Fibroblast of lung (primary cell): Measurements from ENCODE around the gene ISYNA1.

Source experiments
- EZH2 ChIP-seq: IDR thresholded peaks from 2 replicates; pipeline ENCODE4 v1.5.1; 2012; ENCODE audit warnings: low read length, control low read depth, mild to moderate bottlenecking; ENCODE audit errors: missing control alignments
- TF ChIP-seq, protein P1 (sequence below), 2 donors: IDR thresholded peaks in 1 of 2; conservative IDR thresholded peaks in 1 of 2; 1 replicate in 1 of 2; 2 replicates in 1 of 2; pipeline ENCODE4 v1.5.1; 2011 to 2012; ENCODE audit warnings: low read length in 2 of 2, control low read depth in 1 of 2, inconsistent platforms in 1 of 2, low read depth in 1 of 2, mild to moderate bottlenecking in 1 of 2

DNA sequence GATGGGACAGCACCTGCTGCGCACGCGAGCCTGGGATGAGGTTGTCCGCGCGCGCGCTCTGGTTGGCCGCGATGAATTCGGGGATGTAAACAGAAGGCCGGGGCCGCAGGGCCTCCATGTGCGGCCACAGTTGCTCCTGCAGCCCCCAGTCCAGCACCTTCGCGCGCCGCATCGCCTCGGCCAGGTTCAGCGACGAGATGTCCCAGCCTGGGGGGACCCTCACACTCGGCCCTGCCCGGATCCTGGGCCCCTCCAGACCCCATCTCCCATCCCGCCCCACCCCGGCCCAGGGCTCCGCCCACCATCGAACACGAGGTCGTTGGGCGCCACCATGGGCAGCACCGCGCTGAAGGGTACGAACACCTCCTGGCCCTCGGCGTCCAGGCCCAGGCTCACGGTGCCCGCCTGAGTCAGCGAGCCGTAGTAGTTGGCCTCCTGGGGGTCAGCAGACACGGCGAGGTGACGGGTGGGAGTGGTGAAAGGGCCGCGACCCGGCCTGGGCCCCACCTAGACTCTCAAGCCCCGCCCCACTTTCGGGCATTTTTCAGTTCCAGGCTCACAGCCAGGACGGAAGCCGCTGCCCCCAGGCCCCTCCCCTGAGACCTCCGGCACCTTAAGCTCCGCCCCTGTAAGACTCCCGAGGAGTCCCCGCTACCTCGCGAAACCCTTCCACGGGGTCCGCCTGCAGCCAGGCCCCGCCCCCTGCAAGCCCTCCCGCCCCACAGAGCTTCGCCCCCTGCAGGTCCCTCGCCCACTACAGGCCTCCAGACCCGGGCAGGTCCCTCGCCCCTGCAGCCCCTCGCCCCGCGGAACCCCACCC lies 1.1 kb downstream of the ISYNA1 start:
- TF ChIP-seq, protein P1, sequence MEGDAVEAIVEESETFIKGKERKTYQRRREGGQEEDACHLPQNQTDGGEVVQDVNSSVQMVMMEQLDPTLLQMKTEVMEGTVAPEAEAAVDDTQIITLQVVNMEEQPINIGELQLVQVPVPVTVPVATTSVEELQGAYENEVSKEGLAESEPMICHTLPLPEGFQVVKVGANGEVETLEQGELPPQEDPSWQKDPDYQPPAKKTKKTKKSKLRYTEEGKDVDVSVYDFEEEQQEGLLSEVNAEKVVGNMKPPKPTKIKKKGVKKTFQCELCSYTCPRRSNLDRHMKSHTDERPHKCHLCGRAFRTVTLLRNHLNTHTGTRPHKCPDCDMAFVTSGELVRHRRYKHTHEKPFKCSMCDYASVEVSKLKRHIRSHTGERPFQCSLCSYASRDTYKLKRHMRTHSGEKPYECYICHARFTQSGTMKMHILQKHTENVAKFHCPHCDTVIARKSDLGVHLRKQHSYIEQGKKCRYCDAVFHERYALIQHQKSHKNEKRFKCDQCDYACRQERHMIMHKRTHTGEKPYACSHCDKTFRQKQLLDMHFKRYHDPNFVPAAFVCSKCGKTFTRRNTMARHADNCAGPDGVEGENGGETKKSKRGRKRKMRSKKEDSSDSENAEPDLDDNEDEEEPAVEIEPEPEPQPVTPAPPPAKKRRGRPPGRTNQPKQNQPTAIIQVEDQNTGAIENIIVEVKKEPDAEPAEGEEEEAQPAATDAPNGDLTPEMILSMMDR (conservative IDR thresholded peaks at IDR 0.05 in 1 of 2, IDR thresholded peaks at IDR 0.05 in 1 of 2; ENCODE audit: low read depth in 1 of 2, low read length in 2 of 2): peak in 1 of 2 donors; percentile 9
- TF ChIP-seq EZH2: no peak
